Measurements from ENCODE around the gene GRK6.
A peak's percentile ranks its signal among the peaks of the same experiment; 100 is the strongest.

- peak; percentile 56 for TF ChIP-seq RBFOX2 (IDR thresholded peaks at IDR 0.05; ENCODE audit: low read depth, low read length)
- no peak for TF ChIP-seq ZNF830 (CRISPR knock-in tag; IDR thresholded peaks at IDR 0.05)
- no peak for TF ChIP-seq E2F5 (CRISPR knock-in tag; IDR thresholded peaks at IDR 0.05)
- TF ChIP-seq ZNF644 (tag; IDR thresholded peaks at IDR 0.05; ENCODE audit: low read depth), result no peak
- no peak for TF ChIP-seq HIVEP1 (CRISPR knock-in tag; IDR thresholded peaks at IDR 0.05)
- no peak for TF ChIP-seq ZBTB33 (CRISPR knock-in tag; IDR thresholded peaks at IDR 0.05)
- TF ChIP-seq CTCF (IDR thresholded peaks at IDR 0.05 in 2 of 3, conservative IDR thresholded peaks at IDR 0.05 in 1 of 3; ENCODE audit: insufficient read depth in 2 of 3, low read depth in 1 of 3, low read length in 3 of 3), result no peak
- TF ChIP-seq ELK1 (CRISPR knock-in tag; IDR thresholded peaks at IDR 0.05), result no peak
- TF ChIP-seq CHAMP1 (IDR thresholded peaks at IDR 0.05), result no peak
- TF ChIP-seq GABPA (tag; conservative IDR thresholded peaks at IDR 0.05; ENCODE audit: low read depth), result no peak
These were observed 15.8 kb downstream of the GRK6 start for GRCh38 chr5:177442066-177442826.

All from K562 (cell line).